GM18517 (cell line): Measurements from ENCODE around the gene BICD1.
"Not testable (repeated sequence)": the region's sequence is repeated elsewhere in the genome, so short reads cannot be mapped to it uniquely, and the experiment has no call there.

Experiments
- ATAC-seq: cut with Tn5 transposase; IDR thresholded peaks from one replicate; pipeline ENCODE4 v1.9.1; 2021; ENCODE audit warnings: mild to moderate bottlenecking, moderate library complexity; ENCODE audit not compliant: unreplicated experiment

Gene BICD1

DNA sequence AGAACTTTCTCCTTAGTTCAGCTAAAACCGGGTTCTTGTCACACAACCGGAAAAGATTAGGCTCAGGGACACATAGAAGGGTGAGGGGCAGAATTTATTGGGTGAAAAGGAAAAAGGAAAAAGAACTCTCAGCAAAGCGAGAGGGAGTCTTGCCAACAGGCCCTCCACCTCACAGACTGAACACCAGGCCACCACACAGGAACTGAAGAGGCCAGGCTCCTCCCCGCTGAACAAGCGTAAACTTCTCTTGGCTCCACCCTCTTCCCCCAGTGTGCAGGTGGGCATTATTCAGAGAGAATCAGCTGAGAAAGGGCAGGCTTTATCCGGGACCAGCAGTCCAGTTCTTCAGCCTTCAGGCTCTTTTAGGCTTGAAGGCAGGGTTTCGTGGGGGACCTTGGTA lies 167.1 kb downstream of the BICD1 start:
- peak; percentile 84 for ATAC-seq

DNA sequence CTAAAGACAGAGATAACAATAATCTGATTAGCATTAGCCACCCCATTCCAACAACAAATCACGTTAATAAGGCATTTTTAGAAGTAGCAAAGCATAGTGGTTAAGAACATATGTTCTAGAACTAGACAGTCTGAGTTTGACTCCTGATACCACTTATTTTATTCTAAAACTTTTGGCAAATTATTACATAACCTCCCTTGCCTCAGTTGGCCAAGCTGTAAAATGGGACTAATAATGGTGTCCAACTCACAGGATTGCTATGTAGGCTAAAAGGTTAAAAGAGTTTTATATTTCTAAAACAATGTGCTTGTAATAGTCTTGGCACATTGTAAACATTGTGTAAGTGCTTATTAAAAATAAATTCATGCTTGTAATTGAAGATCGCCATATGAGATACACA lies 168.0 kb downstream of the BICD1 start:
- ATAC-seq: no peak

DNA sequence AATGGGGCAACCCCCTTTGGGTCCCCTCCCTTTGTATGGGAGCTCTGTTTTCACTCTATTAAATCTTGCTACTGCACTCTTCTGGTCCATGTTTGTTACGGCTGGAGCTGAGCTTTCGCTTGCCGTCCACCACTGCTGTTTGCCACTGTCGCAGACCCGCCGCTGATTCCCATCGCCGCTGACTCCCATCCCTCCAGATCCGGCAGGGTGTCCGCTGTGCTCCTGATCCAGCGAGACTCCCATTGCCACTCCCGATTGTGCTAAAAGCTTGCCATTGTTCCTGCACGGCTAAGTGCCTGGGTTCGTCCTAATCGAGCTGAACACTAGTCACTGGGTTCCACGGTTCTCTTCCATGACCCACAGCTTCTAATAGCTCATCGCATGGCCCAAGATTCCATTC lies 168.9 kb downstream of the BICD1 start:
- not testable (repeated sequence) for ATAC-seq

DNA sequence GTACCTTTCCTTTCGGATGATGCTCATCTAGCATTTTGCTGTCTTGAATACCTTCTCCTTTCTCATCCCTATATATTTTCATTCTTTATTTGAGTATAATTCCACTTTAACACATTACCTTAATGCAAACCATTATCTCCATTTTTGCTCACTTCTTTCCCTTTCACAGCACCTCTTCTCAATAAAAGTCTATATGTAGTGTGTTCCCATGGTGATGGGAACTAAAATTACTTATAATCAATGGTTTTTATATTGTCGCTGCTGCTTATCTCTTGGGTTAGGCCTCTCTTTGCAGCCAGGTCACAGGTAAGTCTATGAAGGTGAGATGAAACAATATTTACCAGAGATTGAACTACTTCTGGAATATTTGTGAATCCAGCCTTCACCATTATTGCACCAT lies 171.1 kb downstream of the BICD1 start:
- no peak for ATAC-seq

DNA sequence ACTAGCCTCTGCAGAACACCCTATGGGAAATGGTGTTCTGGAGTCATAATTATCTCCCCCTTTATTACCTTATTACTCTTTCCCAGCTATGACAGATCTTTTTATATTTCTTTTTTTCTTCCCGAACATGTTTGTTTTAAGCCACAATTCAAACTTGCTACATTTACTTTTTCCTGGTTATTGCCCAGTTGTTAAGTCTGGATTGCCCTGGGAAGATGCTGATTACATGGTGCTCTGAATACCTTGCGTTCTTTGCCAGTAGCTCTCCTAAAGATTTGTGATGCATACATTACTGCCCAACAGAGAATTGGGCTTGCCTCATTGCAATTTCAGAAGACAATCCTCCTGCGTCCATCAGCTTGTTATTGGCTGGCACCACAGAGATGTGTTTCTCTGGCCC lies 174.5 kb downstream of the BICD1 start:
- ATAC-seq: no peak

DNA sequence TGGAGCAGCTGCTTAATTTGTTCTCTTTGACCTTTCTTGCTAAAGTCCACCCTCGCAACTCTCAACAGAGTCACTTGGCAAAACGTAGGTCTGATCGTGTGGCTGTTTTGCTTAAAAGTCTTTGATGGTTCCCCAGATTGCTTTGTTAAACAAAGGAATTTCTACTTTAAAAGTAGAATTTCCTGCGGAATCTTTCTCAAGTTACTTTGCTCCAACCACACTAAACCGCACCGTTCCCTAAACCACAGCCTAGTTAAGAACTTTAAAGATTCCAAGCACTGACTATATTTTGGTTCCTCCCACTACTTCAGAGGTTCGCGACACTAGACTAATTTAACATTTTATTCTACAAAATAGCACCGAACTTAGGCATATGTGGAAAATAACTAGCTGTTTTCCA lies 177.9 kb downstream of the BICD1 start:
- ATAC-seq: no peak

DNA sequence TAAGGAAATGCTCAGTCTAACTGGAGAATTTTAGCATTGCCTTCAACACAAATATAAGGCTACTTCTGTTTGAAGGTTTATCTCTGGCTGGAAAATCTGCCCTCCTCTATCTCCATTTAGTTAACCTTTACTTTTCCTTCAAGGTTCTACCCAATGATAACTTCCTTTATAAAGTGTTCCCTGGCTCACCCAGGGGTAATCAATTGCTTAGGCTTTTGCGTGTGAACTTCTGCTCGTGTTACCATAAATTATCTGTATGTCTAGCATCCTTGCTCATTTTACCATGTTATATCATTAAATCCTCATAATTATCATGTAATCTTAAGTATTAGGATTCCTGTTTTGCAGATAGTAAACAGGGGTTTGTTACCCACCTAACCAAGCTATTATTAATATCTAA lies 178.4 kb downstream of the BICD1 start:
- ATAC-seq: no peak

DNA sequence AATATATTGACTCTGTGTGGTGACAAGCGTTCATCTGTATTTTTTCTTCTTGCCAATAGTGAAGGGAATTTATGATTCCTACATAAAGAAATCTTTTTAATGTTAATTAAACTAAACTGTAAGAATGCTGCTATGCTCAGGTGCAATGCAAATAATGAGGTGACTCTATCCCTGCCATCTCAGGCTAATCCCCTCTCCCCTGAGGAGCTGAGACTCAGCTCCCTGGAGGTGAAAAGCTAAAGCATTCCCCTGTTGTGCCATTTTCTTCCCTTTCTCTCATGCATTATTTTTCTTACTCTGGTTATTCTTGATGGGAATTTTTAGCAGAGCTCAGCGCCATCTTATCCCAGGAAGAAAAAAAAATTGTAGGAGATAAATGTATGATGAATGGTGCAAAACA lies 178.8 kb downstream of the BICD1 start:
- no peak for ATAC-seq

DNA sequence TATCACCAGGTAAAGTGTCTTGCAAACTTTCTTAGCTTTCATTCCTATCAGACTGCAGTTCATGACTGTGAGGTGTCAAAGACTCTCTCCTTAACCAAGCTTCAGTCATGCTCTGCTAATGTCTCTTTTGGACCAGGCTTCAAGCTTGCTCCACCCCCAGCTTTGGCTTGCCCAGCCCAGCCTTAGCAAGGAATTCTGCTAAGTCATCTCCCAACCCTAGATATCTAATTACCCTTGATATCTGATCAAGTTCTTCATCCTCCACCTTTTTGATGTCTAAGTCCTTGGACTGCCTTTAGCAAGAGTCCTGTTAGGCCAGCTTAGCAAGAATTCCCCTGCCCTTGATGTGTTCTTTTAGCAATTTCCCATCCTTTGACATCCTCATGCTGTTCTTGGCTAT lies 183.8 kb downstream of the BICD1 start:
- no peak for ATAC-seq

DNA sequence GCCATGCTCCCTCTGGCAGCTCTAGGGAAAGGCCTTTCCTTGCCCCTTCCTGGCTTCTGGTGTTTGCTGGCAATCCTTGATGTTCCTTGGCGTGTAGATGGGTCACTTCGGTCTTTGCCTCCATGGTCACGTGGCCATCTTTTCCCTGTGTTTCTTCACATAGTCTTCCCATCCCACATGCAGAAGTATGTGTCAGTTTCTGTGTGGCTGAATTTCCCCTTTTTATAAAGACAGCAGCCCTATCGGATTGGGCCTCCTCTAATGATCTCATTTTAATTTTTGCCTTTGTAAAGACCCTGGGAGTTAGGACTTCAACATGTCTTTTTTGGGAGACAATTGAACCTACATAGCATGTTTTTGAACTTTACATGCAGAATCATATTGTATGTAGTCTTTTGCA lies 185.5 kb downstream of the BICD1 start:
- no peak for ATAC-seq

DNA sequence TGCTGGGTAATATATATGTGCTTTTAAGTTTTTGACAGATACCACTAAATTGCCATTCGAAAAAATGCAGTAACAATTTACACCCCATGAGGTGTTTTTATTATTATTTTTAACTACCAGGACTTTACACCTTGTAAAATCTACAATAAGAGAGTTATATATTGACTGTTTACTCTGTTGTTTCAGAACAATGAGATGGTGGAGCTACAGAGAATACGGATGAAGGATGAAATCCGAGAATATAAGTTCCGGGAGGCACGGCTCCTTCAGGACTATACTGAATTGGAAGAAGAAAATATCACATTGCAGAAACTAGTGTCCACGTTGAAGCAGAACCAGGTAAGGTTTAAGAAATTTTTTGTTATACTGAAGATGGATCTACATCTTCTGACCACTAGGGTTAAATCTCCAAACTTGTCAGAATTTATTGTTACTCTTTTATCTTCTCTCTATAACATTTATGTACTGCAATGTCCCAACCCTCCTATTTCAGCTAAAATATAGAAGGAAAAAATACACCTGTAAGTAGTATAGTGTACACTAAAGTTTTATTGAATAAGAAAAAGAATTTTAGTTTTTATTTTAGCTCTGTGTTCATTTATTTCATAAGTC lies 187.3 kb downstream of the BICD1 start:
- no peak for ATAC-seq

DNA sequence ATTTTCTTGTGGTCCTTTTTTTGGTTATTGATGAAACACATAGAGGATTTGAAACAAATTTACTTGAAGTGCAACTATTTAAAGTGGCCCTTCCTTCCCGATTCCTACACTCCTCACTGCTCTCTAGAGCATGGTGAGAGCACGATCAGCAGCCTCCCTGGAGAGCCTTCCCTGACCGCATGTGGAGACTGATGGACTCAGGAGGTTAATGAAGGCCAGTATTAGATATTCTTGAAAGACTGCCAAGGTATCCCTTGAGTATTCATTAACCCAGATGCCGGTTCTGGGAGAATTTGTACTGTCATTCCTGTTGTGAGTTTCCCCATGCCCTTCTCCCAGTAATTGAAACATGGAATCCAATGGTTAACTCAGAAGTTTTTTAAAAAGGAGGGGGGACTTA lies 189.9 kb downstream of the BICD1 start:
- ATAC-seq: no peak

DNA sequence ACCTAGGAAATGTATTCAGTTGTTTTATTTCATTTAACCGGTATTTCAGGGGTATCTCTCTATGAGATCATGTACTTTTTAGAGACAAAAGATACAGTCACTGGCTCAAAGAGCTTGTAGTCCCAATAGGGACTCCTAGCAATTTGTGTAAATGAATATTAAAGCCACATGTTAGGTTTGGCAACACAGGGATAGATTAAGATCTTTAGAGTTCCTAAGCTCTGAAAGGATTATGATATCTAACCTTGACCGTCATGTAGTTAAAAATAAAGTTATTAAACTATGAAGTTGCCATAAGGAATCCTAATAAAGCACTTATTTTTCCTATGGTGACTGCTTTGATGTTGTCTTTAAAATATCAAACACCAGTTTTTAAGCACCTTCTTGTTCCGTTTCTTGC lies 192.3 kb downstream of the BICD1 start:
- ATAC-seq: no peak

DNA sequence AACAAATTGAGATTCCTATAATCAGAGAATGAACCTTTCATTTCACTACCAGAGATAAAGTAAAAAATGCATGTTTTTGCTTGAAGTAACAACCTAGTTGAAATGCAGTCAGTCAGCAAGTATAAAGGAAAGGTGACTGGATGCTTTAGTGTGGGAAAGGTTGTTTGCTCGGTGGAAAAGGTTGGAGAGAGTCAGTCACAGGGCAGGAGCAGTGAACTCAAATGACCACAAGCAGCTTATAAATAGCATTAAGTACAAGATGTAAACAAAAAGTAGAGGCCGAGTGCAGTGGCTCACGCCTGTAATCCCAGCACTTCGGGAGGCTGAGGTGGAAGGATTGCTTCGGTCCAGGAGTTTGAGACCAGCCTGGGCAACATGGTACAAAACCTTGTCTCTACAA lies 194.6 kb downstream of the BICD1 start:
- no peak for ATAC-seq

DNA sequence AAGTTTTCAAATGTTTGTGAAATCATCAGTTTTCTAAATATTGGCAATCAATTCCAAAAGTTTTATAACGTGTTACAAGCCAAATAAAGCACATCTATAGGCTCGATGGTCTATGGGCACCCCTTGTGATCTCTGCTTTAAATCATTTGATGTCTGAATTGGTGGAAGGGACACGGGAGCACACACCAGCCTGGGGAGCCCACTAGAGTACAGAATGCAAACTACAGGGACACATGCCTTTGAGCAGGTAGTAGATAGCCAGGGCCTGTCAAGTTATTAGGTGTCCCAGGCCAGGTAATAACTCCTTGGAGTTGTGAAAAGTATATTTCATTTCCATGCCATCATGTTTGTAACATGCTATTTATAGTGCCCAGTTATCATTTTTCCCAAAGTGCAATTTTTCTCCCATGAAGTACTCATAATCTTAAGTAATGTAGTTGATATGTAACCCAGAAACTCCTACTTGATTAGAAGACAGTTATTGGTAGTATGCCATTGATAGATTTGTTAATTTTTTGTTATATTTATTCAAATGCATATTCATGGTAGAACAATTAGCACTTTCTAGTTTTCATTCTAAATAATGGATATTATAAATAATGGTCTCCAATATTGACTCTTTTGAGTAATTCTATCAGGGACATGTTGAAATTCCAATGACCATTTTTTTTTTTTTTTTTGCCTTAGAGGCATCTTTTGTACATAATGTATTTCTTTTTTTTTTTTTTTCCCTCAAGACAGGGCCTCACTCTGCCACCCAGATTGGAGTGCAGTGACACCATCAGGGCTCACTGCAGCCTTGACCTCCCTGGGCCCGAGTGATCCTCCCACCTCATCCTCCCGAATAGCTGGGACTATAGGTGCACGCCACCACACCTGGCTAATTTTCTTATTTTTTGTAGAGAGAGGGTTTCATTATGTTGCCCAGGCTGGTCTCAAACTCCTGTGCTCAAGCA lies 195.8 kb downstream of the BICD1 start:
- peak; percentile 91 for ATAC-seq

DNA sequence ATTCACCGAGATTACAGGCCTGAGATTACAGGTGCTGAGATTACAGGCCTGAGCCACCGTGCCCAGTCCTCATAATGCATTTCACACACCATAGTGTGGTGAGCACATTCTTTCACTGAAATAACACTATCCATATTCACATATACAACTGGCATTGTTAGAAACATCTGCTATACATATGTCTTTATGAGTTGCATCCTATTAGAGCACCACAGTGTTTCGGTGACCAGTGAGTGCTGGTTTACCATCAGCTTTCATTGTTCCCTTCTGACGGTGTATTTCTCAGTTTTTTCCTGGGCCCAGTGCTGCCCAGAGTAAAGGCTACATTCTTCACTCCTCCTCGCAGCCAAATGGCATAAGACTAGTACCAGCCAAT lies 196.5 kb downstream of the BICD1 start:
- no peak for ATAC-seq

DNA sequence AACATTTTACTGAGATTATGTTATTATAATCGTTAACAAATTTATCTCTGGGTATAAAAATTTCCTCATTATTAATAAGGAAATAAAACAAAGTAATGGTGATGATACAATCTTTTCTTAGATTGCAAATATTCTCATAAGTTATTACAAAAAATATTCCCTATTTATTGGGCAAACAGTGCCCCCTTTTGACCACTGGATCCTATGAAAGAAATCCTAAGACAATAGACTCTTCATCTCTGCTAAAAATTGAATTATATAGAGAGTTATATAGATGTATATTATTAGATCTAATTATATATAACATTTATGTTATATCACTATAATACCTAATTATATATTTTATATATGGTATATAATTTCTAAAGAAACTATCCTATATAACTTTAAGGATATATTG lies 198.5 kb downstream of the BICD1 start:
- no peak for ATAC-seq

DNA sequence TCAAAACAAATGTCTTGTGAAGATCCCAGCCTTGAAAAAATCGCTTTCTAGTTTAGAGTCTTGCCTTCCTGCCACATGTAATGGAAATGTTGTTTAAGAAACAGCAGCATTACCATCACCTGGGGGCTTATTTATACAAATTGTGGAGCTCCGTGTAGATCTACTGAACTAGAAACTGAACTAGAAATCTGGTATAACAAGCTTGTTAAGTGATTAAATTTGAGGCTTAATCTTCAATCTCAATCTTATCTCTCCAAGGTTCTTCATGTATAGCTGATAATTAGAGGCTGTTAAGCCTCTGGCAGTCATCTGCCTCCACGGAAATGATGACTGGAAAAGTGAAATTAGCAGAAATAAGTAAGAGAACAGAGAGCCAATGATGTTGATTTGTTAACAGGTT lies 200.7 kb downstream of the BICD1 start:
- no peak for ATAC-seq

DNA sequence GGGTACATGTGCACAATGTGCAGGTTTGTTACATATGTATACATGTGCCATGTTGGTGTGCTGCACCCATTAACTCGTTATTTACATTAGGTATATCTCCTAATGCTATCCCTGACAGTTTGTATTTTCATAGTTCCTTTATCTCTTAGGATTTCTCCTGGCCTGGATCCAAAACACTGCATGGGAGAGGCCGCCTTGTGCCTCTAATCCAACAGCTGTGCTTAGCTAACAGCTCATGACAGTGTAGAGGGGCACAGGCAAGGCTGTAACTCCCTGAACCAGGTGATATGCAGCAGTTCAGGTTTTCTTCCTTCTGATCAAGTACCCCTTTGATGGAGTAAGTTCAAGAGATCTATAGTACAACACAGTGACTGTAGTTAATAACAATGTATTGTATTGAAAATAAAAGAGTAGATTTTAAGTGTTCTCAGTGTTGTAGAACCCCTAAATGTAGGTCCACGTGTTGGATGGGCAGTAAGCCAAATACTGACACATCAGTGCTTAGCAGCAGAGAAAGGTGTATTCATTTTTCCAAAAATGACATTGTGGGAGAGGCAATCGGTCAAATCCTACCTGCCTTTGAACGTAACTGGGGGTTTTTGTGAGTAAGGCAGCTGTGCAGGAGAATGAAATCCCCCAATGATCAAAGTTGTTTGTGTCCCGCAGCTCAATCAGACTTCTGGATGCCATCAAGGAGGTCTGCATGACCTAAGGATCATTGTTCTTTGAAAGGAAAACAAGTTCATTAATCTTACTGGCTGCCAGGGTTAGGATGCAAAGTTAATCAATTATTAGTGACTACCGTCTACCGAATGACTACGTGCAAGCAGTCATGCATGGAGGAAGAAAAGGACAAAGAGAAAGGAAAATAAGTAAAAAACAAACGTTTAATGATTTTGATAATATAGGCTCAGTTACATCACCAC lies 203.4 kb downstream of the BICD1 start:
- ATAC-seq: no peak

DNA sequence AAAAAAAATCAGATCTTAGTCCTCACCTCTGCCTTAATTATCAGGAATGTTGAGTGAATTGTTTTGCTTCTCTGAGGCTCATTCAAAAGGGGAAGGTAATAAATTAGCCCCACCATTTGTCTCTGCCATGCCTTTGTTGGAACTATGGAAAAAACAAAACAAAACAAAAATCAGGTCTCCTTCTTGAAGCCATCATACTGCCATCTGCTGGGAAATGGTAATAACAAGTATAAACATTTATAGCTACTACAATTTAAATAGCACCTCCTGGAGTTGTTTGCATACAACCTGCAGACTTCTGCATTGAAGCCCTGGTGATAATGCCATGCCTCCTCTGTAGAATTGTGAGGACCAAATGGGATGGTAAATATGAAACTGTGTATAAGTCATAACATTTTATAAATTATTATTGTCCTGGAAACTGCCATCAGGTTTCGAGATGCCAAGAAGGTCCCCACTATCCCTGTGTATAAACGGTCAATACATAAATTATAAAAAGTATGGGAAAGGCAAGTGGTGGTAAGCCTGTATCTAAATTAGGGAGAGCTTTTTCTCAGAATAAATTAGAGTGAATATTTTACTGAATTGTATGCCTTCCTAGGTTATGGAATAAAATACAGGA lies 205.5 kb downstream of the BICD1 start:
- ATAC-seq: no peak

DNA sequence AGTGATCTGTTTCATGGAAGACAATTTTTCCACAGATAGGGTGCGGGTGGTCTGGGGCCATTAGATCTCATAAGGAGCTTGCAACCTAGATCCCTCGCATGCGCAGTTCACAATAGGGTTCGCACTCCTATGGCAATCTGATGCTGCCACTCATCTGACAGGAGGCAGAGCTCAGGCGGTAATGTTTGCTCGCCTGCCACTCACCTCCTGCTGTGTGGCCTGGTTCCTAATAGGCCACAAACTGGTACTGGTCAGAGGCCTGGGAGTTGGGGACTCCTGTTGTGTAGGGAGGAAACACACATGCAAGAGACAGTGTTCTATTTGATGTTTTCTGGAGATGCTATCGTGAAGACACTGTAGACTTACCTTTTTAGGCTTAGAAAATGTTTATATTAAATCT lies 215.7 kb downstream of the BICD1 start:
- ATAC-seq: no peak
